ENCODE data around the gene TEX29.

TEX29 gene

DNA sequence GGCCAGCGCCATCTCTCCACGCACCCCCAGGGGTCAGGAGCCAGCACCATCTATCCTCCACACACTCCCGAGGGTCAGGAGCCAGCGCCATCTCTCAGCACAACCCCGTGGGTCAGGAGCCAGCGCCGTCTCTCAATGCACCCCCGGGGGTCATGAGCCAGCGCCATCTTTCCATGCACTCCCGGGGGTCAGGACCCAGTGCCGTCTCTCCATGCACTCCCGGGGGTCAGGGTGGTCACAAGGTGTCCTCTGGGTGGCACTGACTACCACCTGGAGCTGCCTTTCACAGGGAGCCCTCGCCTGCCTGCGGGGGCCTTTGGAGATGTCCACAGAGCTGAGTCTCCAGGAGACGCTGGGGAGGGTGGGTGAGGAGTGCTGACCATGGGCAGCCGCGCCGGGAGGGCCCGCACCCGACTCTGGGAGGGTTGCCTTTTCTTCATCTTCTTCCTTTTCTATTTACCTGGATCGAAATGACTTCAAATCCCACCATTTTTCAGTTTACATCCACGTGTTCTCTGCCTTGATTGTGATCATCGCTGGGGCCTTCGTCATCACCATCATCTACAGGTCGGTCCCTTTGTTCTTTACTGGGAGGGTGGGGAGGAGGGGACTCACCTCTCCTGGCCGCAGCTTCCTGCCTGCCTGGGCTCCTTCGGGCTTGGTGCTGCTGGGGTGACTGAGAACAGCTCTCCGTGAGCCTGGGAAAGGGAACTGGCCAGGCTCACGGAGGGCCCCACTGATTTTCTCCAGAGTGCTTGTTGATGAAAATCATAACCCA is 19.1 kb downstream of the TEX29 start:
- no peak for DNase-seq (ENCODE audit: low read depth)

DNA sequence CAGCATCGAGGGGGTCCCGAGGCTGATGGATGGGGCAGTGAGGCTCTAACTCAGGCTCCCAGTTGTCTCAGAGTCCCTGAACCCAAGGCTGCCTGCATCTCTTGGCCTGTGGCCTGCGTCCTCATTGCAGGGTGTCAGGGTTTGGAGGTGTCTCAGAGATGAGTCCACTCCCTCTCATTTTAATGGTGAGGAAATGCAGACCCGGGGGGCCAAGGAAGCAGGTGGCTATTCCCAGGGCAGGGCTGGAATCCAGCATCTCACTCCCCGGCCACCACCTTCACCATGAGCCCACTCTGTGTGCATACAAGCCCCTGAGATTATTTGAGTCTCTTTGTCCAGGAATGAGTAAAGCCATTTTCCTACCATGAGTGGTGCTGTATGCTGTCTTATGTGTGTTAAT is 21.4 kb downstream of the TEX29 start:
- no peak for DNase-seq (ENCODE audit: low read depth)

DNA sequence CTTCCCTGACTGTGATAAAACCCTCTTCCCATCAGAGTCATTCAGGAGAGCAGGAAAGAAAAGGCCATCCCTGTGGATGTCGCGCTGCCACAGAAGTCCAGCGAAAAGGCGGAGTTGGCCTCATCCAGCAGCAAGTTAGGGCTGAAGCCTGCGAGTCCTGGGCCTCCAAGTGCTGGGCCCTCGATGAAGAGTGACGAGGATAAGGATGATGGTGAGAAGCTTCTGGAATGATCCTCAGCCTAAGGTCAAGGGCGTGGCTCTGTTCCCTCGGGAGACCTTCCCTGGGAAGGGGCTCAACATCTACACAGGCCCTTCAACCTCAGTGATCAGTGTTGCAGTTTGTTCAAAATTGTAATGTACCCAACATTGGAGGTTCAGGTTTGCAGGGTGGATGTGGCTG is 22.3 kb downstream of the TEX29 start:
- DNase-seq (ENCODE audit: low read depth), result no peak

DNA sequence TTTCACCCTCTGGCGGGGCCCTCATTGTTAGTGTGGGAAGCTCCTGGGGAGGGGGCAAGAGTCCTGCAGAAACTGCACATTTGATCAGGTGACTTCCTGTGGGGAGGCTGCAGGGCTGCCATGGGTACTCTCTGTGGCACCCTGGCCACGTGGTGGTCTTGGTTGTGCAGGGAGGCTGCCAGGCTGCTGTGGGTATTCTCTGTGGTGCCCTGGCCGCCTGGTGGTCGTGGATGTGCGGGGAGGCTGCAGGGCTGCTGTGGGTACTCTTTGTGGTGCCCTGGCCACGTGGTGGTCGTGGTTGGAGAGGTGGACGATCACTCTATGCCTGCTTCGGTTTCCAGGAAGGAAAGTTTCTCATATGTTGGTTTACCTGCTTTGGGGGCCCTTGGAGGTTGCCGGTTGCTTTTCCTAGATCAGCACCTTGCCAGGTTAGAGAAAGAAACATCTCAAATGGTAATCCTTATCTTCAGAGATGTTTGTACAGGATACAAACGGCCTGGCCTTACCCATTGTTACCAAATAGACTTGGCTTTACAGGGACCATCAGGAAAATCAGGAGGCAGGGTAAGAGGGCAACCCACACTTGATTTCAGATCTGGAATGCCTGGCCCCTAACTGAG is 22.9 kb downstream of the TEX29 start:
- no peak for DNase-seq (ENCODE audit: low read depth)

DNA sequence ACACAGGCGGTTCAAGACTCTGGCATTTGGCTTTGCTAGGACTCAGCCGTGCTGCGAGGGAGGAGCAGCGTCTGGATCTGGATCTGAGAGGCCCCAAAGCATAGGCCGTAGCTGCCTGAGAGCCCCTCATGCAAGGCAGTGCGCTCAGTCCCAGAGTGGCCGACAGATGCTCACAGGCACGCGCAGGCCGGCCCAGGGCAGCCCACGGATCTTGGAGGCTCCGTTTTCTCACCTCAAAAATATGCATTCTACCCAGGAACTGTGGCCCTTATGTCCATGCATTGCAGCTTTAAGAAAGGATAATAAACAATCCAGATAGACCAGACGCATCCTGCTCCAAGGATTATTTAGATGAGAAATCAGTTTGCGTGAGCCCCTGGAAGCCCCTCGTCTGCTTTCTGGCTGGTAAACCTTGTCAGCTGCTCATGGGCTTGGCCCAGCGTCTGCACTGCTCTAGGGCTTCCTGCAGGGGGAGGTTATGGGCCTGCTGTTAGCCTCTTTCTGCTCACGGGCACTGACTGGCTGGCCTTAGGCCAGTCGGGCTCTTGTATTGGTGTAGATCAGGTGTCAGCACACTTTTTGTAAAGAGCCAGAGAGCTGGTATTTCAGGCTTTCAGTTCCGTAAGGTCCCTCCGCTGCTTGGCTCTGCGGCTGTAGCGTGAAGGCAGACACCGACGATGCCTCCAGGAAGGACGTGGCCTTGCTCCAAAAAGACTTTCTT is 24.2 kb downstream of the TEX29 start:
- DNase-seq (ENCODE audit: low read depth), result no peak

DNA sequence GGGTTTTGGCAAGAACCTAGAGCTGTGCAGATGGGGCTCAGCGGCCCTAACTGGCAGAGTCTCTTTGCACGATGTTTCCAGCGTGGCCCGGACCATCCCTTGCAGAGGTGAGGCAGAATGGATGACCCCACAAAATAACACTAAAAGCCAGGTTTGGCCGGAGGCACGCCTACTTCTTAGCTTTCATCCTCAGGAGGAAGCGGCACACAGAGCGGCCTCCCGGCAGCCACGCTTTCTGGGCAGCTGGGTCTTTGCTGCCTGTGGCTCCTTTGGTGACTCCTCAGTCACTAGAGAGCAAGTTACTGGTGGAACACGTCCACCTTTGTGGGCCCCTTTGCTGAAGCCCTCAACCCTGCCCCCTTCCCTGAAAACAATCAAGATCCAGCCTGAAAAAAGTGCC is 25.2 kb downstream of the TEX29 start:
- DNase-seq (ENCODE audit: low read depth), result no peak

DNA sequence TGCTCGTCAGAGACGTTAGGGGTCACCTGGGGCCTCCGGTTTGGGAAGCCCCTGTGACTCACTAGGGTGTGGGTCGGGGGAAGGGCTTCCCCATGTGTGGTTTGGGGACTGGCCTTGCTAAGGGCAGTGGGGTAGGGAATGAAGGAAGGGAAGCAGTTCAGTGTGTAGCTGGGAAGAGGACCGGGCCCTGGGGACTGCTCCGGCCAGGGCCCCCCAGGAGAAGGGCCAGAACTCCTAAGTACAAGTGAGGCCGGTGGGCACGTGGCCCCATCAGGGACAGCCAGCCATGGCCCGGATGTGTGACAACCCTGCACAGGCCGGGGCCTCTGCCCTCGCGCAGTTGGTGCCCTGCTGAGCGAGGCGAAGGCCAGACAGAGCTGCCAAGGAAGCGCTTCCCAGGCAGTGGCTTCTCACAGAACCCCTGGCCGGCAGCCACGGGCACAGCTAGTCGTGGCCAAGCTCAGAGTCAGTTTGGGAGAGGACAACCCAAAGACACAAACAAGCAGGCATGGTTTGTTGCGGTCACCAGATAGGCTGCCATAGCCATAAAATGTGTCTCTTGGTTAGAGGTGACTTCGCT is 25.7 kb downstream of the TEX29 start:
- no peak for DNase-seq (ENCODE audit: low read depth)

DNA sequence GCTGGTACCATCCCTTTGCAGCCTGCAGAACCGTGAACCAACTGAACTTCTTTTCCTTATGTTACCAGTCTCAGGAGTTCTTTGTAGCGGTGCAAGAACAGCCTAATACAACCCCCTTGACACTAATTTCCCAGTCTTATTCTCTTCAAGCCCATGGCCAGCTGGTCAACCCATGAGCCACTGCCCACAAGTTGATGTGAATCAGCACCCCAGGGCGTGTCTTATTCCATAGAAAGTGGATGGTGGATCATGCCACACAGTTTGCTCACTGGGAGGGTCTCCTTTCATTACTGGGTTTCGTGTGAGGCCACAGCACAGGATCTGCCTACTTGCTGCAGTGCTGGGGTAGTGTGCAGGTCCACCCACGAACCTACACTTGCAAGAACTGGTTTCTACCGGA is 27.0 kb downstream of the TEX29 start:
- no peak for DNase-seq (ENCODE audit: low read depth)

DNA sequence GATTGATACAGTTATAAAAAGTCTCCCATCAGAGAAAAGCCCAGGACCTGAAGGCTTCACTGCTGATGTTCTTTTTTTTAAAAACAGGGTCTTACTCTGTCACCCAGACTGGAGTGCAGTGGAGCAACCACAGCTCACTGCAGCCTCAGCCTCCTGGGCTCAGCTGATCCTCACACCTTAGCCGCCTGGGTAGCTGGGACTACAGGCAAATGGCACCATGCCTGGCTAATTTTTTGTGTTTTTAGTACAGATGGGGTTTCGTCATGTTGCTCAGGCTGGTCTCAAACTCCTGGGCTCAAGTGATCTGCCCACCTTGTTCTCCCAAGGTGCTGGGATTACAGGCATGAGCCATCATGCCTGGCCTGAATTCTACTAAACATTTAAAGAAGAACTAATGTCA is 33.1 kb downstream of the TEX29 start:
- DNase-seq (ENCODE audit: low read depth), result no peak

DNA sequence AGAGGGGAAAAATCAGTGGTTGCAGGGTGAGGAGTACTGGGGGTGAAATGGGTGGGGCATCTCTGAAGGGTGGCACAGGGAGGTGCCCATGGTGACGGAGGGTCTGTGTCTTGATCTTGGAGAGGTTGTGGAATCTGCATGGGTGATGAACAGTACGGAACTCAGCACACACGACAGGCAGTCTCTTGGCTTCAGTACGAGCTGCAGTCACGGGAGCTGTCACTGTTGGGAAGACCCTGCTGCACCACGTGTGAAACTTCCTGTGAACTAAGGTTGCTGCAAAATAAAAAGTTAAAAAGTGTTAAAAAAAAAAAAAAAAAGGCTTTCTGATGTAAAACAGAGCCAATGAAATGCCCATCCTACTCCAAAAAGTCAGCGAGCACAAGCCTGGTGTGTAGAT is 34.3 kb downstream of the TEX29 start:
- no peak for DNase-seq (ENCODE audit: low read depth)

DNA sequence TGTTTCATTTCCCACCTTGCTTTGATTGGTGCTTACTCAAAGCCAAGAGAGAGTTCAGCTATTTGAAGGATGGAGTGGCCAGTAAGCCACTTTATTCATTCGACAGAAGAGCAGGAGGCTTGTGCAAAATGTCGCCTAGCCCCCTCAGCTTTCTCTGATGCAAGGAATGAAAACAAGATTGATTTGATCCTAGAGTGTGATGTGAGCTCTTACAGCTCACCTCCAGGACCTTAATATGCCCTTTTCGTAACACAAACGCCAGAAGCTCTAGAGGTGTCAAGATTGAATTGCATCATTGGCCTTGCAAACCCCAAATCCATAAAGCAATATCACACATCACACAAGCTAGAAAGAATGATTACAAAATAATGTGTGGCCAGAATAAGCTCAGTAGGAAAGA is 36.4 kb downstream of the TEX29 start:
- DNase-seq (ENCODE audit: low read depth), result no peak

DNA sequence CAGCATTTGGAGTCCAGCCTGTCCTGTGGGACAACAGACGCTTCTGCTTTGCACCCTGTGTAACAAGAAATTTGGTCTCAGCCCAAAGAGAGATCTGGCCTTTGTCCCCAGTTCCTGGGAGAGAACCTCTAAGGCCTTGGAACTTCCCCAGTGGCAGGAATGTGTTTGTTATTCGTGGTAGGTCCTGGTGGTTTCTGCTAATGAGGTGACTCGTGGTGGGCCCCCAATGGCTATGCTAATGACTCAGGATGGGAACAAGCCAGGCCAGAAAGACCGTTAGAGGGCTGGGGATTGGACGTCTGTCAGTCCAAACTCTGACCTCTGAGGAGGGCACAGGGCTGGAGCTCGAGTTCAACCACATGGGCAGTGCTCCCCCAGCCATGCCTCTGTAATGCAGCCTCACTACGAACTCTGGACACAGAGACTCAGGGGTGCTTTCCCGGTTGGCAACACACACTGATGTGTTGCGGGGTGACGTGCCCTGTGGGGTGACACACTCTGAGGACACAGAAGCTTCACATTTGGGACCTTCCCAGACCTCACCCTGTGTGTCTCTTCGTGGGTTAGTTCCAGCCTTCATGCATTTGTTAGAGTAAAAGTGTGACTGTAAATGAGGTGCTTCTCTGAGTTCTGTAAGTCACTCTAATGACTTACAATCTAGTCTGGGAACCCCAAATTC is 38.9 kb downstream of the TEX29 start:
- no peak for DNase-seq (ENCODE audit: low read depth)

DNA sequence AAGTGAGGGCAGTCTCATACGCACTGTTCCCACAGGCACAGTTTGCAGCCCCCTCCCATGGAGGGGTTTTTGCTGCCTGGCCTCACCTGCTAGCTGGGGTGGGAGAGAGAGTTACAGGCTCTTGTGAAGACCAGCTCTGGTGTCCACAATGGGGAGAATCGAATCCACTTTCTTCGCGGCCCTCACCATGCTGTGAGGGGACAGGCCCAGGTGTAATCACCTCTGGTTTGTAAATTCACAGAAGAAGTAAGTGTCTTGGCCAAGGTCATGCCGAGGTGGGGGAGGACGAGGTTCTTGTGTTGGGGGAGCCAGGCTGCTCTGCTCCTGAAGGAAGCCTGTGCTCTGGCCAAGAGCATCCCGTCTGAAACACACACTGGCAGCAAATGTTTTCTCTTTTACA is 39.5 kb downstream of the TEX29 start:
- DNase-seq (ENCODE audit: low read depth), result no peak

DNA sequence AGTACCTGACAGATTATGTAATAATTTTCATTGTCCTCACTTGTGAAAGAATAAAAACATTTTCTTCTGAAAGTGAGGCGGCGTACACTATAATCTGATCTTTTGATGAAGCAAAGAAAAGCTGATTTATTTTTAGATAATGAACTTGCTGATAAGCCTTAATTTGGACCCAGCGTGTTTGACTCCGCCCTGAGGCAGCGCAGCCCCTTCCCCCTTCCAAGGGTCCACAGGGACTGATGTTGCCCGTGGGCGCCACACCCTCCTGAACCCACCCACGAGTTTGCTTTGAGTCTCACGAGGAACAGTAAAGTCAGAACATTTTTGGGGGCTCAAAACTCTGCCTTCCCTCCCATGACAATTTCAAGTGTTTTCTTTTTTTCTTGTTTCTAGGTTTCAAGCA is 40.0 kb downstream of the TEX29 start:
- no peak for DNase-seq (ENCODE audit: low read depth)

DNA sequence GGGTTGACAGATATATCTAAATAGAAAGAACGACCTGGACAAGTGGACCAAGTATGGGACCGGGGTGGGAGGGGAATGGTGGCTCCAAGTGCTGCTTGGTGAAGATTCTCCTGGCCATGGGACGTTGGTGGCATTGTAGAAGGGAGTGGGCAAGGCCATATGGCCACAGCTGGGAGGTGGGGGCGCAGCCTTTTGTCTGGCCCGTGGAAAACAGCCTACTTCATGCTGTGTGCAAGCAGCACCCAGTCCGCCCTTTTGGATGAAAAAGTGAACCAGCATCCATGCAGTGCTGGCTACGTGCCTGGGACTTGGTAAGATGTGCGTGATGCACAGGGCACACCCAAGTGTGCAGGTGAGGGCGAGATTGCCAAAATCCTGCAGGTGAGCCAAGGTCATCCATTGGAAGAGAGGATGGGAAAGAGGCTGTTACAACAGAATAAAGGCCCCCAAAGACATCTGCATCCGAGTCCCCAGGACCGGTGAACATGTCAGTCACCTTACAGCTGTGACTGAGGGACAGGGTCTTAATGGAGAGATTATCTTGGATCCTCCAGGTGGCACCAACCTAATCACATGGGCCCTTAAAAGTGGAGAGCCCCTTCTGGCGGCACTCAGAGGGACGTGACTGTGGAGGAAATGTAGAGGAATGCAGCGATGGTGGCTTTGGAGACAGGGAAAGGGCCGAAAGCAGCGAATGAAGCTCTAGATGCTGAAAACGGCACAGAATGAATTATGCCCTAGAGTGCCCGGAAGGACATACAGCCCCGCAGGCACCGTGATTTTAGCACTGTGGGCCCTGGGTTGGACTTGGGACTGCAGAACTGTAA is 40.8 kb downstream of the TEX29 start:
- DNase-seq (ENCODE audit: low read depth), result no peak

DNA sequence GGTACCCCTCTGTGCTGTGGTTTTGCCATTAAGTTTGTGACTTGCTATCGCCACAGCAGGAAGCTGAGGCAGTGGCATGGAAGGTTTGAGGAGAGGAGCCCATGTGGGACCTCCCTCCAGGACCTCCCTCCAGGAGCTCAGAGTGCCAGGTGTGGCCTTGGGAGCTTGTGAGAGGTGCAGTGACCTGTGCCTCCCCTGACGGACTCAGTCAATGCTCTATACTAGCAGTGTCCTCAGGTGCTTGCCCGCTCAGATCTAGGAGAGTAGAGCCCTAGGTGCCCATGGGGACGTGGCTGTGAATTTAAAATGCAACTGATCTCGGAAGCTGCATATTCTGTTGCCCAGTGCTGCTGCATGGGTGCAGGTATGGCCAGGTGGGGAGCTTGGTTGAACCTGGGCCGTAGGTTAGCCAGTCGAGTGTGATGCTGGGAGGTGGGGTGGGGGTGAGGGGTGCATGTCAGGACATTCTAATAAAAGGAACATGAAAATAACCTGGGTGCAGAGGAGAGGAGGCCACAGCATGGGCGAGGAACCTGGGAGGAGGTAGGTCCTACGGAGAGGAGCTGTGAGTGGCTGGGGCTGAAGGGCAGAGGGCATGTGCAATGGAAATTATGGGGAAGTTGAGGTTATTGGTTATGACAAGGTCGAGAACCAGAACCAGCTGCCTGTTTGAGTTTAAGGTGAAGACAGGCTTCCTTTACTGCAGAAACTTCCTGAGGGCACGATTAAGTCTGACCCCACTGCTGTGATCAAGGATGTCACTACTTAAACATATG is 41.6 kb downstream of the TEX29 start:
- DNase-seq (ENCODE audit: low read depth), result no peak

DNA sequence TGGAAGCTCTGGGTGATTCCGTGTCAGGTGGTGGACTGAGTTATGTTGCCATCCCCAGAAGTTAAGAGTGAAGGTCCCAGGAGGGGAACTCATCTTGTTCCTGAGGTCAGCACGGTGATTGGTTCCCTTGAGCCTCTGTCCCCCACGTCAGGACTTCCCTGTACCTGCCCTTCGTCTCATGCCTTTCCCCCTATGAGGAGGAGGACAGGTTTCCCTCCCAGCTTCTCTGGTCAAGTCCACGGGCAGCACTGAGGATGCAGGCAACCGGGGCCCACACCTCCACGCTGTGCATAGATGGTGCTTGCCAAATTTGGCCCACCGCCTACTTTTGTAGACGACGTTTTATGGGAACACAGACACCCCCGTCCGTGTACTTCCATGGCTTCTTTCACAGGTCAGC is 42.7 kb downstream of the TEX29 start:
- DNase-seq (ENCODE audit: low read depth), result no peak

DNA sequence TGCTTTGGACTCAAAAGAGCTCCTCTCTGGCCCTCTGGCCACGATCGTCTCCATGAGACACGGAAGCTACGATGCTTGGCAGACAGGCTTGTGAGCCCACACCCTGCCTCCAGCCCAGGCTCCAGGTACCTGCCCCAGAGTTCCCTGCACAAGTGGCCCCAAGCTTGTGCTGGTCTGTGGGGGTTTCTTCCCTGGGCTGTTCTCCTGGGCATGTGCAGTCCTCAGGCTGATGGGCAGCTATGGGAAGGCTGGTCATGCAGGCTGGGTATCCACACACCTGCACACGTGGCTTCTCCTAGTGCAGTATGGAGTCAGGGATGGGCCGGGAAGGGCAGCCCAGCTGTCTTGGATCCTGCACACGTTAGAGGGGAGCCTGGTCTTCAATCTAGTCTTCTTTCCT is 43.1 kb downstream of the TEX29 start:
- no peak for DNase-seq (ENCODE audit: low read depth)

DNA sequence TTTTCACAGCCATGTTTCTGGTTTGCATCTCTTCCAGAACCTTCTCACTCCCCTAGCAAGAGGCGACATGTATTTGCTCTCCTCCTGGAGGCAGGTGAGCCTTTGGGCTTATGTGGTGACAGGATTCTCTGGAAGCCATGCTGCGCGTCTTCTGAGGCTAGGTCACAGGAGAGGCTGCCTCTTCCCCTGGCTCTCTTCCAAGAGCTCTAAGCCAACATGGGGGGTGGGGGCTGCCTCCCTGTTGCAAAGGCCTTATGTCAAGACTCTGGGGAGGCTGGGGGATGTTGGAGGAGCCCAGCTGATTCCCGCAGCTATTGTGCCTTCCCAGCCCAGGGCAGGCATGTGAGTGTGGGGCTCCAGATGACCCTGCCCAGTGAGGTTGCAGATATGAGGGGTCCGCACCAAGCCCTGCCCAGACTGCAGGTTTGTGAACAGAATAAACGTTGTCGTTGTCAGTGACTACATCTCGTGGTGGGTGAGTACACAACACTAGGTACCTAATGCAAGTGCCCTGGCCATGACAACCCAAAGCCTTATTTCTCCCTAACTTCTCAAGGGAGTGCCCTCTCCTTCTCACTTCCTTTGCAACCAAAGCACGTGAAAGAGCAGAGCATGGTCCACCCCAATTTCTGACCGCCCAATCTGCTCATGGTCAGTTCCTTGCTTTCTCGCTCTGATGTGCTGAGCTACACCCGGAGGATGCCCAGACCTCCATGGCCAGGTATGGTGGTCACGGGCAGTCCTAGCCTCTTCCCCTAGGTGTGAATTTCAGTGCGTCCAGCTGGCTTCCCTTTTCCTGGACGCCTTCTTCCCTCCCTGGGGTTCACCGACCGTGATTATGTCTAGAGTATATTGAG is 44.9 kb downstream of the TEX29 start:
- DNase-seq (ENCODE audit: low read depth), result no peak

DNA sequence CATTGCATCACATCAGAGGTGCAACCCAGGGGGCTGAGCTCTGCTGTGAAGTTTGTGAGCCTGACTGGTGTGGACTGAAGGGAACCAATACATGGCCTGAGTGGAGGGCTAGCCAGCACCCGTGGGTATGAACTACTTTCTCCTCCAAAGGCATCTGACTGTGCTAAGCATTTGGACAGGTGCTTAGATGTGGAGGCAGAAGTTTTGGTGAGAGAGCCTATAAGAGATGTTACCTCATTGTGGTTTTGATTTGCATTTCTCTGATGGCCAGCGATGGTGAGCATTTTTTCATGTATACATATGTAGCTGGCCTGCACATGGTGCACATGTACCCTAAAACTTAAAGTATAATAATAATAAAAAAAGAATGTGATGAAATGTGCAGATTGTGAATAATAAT is 46.9 kb downstream of the TEX29 start:
- DNase-seq (ENCODE audit: low read depth), result no peak
